A549 (cell line): ENCODE measurements around the gene GORASP2.

ENCODE experiments used
- CBX8 ChIP-seq: fragments of 200-600 bp; sonication (generic); IDR thresholded peaks from 2 replicates; pipeline ENCODE4 v1.6.1; 2016
- CTCF ChIP-seq: fragments of >200 bp; sonication (Bioruptor Twin); formaldehyde crosslinking; IDR thresholded peaks from 3 replicates; pipeline ENCODE4 v1.5.1; 2016
- HOXA7 ChIP-seq: fragments of 250-450 bp; sonication (Bioruptor Pico); IDR thresholded peaks from 2 replicates; pipeline ENCODE4 v1.5.0; 2020; ENCODE audit warnings: mild to moderate bottlenecking, moderate library complexity
- KDM5A ChIP-seq: fragments of 200-600 bp; sonication (generic); IDR thresholded peaks from 2 replicates; pipeline ENCODE4 v1.6.1; 2016; ENCODE audit warnings: antibody characterized with exemption, mild to moderate bottlenecking
- MAFK ChIP-seq: fragments of 450-650 bp; IDR thresholded peaks from 2 replicates; pipeline ENCODE4 v1.6.1; 2014; ENCODE audit not compliant: partially characterized antibody
- MAX ChIP-seq: IDR thresholded peaks from 2 replicates; pipeline ENCODE4 v1.6.1; 2012
- PBX3 ChIP-seq: IDR thresholded peaks from 2 replicates; pipeline ENCODE4 v1.6.1; 2012
- PHF8 ChIP-seq: fragments of 200-600 bp; sonication (generic); IDR thresholded peaks from 2 replicates; pipeline ENCODE4 v1.6.1; 2016; ENCODE audit warnings: low read depth, mild to moderate bottlenecking, antibody characterized with exemption, moderate library complexity, borderline replicate concordance
- POLR2A ChIP-seq: IDR thresholded peaks from 2 replicates; pipeline ENCODE4 v1.6.1; 2012; ENCODE audit warnings: mild to moderate bottlenecking, low read length
- REST ChIP-seq: fragments of 200-600 bp; sonication (generic); IDR thresholded peaks from 2 replicates; pipeline ENCODE4 v1.6.1; 2016; ENCODE audit warnings: antibody characterized with exemption, mild to moderate bottlenecking, moderate library complexity
- USF2 ChIP-seq: fragments of 450-650 bp; IDR thresholded peaks from 2 replicates; pipeline ENCODE4 v1.6.1; 2014; ENCODE audit warnings: antibody characterized with exemption

GRCh38 chr2:170926743-170927297 is 2.2 kb upstream of the GORASP2 start:
- TF ChIP-seq POLR2A (no peak), HOXA7 (no peak), CTCF (no peak), USF2 (no peak), REST (no peak), MAFK (no peak), MAX (no peak), CBX8 (no peak), PHF8 (no peak), KDM5A (no peak), PBX3 (no peak)
